Nephron (organoid): ENCODE measurements around the gene SYT2.

Experiments
- H3K27ac Mint-ChIP-seq, 3 experiments: 2 replicates each; pipeline ENCODE4 v1.8.0; 2020; ENCODE audit warnings: mixed read lengths in 3 of 3, mild to moderate bottlenecking in 2 of 3, moderate library complexity in 1 of 3
- H3K27me3 Mint-ChIP-seq: 2 replicates; pipeline ENCODE4 v1.8.0; 2021; ENCODE audit warnings: low read depth, mild to moderate bottlenecking, moderate library complexity, mixed read lengths
- H3K36me3 Mint-ChIP-seq: 2 replicates; pipeline ENCODE4 v1.8.0; 2020; ENCODE audit warnings: low read depth, mixed read lengths
- H3K4me1 Mint-ChIP-seq: 2 replicates; pipeline ENCODE4 v1.8.0; 2020; ENCODE audit warnings: mixed read lengths
- H3K4me3 Mint-ChIP-seq, 3 experiments: 2 replicates each; pipeline ENCODE4 v1.8.0; 2020; ENCODE audit warnings: mild to moderate bottlenecking in 3 of 3, mixed read lengths in 3 of 3, moderate library complexity in 2 of 3
- H3K9me3 Mint-ChIP-seq: 2 replicates; pipeline ENCODE4 v1.8.0; 2020; ENCODE audit warnings: mixed read lengths
- TF ChIP-seq, protein P1 (sequence below), 3 experiments: fragments of 200-600 bp; sonication (generic); IDR thresholded peaks; one replicate each; pipeline ENCODE4 v1.5.0; 2021; ENCODE audit warnings: antibody characterized with exemption in 3 of 3; ENCODE audit not compliant: unreplicated experiment in 3 of 3

SYT2 gene

DNA sequence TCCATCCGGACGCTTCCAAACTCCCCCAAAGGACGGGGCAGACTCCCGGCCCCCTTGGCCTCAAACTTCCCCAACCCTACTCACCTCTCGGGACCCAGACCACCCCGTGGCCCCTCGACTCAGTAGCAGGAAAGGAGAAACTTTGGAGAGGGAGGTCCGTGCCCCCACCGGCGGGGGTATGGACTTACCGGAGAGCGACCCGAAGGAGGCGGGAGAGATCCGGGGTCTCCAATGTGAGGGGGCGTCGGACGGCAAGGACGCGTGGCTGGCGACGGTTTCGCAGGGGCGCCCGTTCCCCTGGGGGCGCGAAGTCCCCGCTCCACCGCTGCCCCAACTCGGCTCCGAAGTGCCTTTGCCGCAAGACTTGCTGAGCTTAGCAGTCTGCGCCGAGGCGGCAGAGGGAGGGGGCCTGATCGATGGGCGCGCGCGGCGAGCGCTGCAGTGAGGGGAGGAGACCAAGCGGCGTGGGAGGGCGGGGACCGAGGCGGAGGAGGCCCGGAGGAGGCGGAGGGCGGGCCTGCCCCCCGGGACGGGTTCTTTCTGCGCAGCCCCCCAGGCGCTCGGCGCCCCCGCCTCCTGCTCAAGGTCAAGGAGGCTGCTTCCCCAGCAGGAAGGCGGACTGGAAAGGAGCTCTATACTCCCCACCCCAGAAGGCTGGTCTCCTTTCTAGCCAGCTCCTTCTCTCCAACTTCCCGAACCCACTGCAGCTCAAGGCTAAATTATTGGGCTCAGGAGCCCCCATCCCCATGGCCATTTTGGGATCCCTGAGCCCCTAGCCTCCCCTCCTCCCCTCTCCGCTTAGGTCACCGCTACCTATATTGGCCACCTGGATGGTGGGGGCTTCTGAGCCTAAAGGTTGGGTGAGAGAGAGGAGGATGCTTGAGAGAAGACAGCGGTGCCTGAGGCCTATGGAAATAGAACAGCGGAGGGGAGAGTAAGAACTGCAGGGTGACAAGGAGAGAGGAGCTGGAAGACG lies at the start of gene SYT2:
Gene SYT2 (minus strand): TSS at position 385 of the 976 bp plus-strand sequence. CDS start 104,682 bp downstream, outside the sequence.
- Mint-ChIP-seq H3K9me3 (no peaks in the 10 kb centered on the region), H3K36me3 (no peaks in the 10 kb centered on the region), H3K27ac (no peak within 1 kb of the TSS), H3K4me1 (peaks cover 26% of the 10 kb centered on the region), H3K27me3 (peaks cover 76% of the 10 kb centered on the region), H3K4me3 (peak within 1 kb of the TSS; percentile 79 to 85 (median 83))
- TF ChIP-seq, protein P1, sequence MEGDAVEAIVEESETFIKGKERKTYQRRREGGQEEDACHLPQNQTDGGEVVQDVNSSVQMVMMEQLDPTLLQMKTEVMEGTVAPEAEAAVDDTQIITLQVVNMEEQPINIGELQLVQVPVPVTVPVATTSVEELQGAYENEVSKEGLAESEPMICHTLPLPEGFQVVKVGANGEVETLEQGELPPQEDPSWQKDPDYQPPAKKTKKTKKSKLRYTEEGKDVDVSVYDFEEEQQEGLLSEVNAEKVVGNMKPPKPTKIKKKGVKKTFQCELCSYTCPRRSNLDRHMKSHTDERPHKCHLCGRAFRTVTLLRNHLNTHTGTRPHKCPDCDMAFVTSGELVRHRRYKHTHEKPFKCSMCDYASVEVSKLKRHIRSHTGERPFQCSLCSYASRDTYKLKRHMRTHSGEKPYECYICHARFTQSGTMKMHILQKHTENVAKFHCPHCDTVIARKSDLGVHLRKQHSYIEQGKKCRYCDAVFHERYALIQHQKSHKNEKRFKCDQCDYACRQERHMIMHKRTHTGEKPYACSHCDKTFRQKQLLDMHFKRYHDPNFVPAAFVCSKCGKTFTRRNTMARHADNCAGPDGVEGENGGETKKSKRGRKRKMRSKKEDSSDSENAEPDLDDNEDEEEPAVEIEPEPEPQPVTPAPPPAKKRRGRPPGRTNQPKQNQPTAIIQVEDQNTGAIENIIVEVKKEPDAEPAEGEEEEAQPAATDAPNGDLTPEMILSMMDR (IDR thresholded peaks at IDR 0.05; ENCODE audit: unreplicated experiment in 3 of 3), result no peak

- Mint-ChIP-seq H3K27me3 (no peaks in the 10 kb centered on the region), H3K36me3 (peaks cover 88% of the 10 kb centered on the region), H3K9me3 (no peaks in the 10 kb centered on the region), H3K4me3 (no peak overlapping the region), H3K27ac (no peak overlapping the region), H3K4me1 (no peaks in the 10 kb centered on the region)
- TF ChIP-seq, protein P1 (IDR thresholded peaks at IDR 0.05; ENCODE audit: unreplicated experiment in 3 of 3), result no peak
Observed at GRCh38 chr1:202756391-202756790, 46.1 kb upstream of the SYT2 start.

- Mint-ChIP-seq H3K36me3 (peaks cover 87% of the 10 kb centered on the region), H3K27me3 (no peaks in the 10 kb centered on the region), H3K4me3 (no peak overlapping the region), H3K4me1 (no peaks in the 10 kb centered on the region), H3K27ac (no peak overlapping the region), H3K9me3 (no peaks in the 10 kb centered on the region)
- TF ChIP-seq, protein P1 (IDR thresholded peaks at IDR 0.05; ENCODE audit: unreplicated experiment in 3 of 3), result no peak
Observed at GRCh38 chr1:202754293-202754692, 44.0 kb upstream of the SYT2 start.

GRCh38 chr1:202752774-202753173 lies 42.5 kb upstream of the SYT2 start:
- H3K4me3 Mint-ChIP-seq, result no peak overlapping the region
- peak overlapping the region in 2 of 3 experiments; percentile 10 to 33 for H3K27ac Mint-ChIP-seq
- TF ChIP-seq, protein P1 (IDR thresholded peaks at IDR 0.05; ENCODE audit: unreplicated experiment in 3 of 3), result no peak
- no peaks in the 10 kb centered on the region for H3K27me3 Mint-ChIP-seq
- no peaks in the 10 kb centered on the region for H3K9me3 Mint-ChIP-seq
- H3K4me1 Mint-ChIP-seq, result no peaks in the 10 kb centered on the region
- H3K36me3 Mint-ChIP-seq, result peaks cover 87% of the 10 kb centered on the region

- H3K9me3 Mint-ChIP-seq, result no peaks in the 10 kb centered on the region
- peaks cover 85% of the 10 kb centered on the region for H3K36me3 Mint-ChIP-seq
- H3K4me3 Mint-ChIP-seq, result no peak overlapping the region
- TF ChIP-seq, protein P1 (IDR thresholded peaks at IDR 0.05; ENCODE audit: unreplicated experiment in 3 of 3), result no peak
- H3K27me3 Mint-ChIP-seq, result no peaks in the 10 kb centered on the region
- no peak overlapping the region for H3K27ac Mint-ChIP-seq
- no peaks in the 10 kb centered on the region for H3K4me1 Mint-ChIP-seq
Observed at GRCh38 chr1:202750761-202751160, 40.5 kb upstream of the SYT2 start.
